H54 (cell line): ENCODE results near the gene COPS7A.
"Not testable (repeated sequence)": the region's sequence is repeated elsewhere in the genome, so short reads cannot be mapped to it uniquely, and the experiment has no call there.

Source experiments
- DNase-seq: peaks from one replicate; pipeline ENCODE4 v3.0.0; 2011; ENCODE audit warnings: low spot score, mixed read lengths; ENCODE audit not compliant: insufficient read length
- FAIRE-seq: peaks from 3 replicates; lab custom pipeline; 2011; peaks lifted over from hg19 to GRCh38; lab: Jason Lieb, UNC
- POLR2A ChIP-seq: IDR thresholded peaks from 2 replicates; pipeline ENCODE4 v1.6.1; 2011; ENCODE audit warnings: low read depth, mild to moderate bottlenecking, low read length

Gene COPS7A

GRCh38 chr12:6697584-6698351 lies 26.1 kb upstream of the COPS7A start:
- FAIRE-seq = peak; percentile 76
- no peak for TF ChIP-seq POLR2A
- peak; percentile 85 for DNase-seq

- no peak for TF ChIP-seq POLR2A
- FAIRE-seq (no peak), DNase-seq (no peak)
Measured at GRCh38 chr12:6698352-6699046, 25.3 kb upstream of the COPS7A start.

GRCh38 chr12:6699259-6699988 lies 24.4 kb upstream of the COPS7A start:
- no peak for DNase-seq
- TF ChIP-seq POLR2A = no peak
- no peak for FAIRE-seq

- no peak for FAIRE-seq
- no peak for DNase-seq
- no peak for TF ChIP-seq POLR2A
Measured at GRCh38 chr12:6699989-6700645, 23.7 kb upstream of the COPS7A start.

GRCh38 chr12:6700646-6701051 lies 23.2 kb upstream of the COPS7A start, which contains the start of gene PIANP:
PIANP (minus strand) TSS chr12:6700815; CDS start chr12:6698061, 2,754 bp downstream.
- TF ChIP-seq POLR2A = no peak
- FAIRE-seq (no peak), DNase-seq (no peak)

- TF ChIP-seq POLR2A = no peak
- FAIRE-seq (no peak), DNase-seq (no peak)
Measured at GRCh38 chr12:6701078-6701768, 22.6 kb upstream of the COPS7A start.

GRCh38 chr12:6703631-6704030 lies 20.2 kb upstream of the COPS7A start:
- no peak for TF ChIP-seq POLR2A
- FAIRE-seq = no peak
- DNase-seq = no peak

- not testable (repeated sequence) for FAIRE-seq, DNase-seq
Measured at GRCh38 chr12:6708351-6708750, 15.5 kb upstream of the COPS7A start.

GRCh38 chr12:6708960-6709394 lies 14.9 kb upstream of the COPS7A start:
- no peak for TF ChIP-seq POLR2A
- FAIRE-seq (no peak), DNase-seq (no peak)

- DNase-seq, FAIRE-seq: not testable (repeated sequence)
Measured at GRCh38 chr12:6716031-6716873, 7.6 kb upstream of the COPS7A start.

GRCh38 chr12:6716874-6717437 lies 6.9 kb upstream of the COPS7A start:
- DNase-seq (no peak), FAIRE-seq (no peak)
- TF ChIP-seq POLR2A = no peak

- DNase-seq (no peak), FAIRE-seq (no peak)
- TF ChIP-seq POLR2A = no peak
Measured at GRCh38 chr12:6722863-6723262, 983 bp upstream of the COPS7A start.

GRCh38 chr12:6724409-6724797 lies 557 bp downstream of the COPS7A start:
- no peak for TF ChIP-seq POLR2A
- DNase-seq (no peak), FAIRE-seq (no peak)
